Germinal center (tissue), 1 donor: ENCODE data around the gene CHID1.

Experiments used
- DNase-seq: peaks from one replicate; pipeline ENCODE4 v3.0.0; 2012; ENCODE audit warnings: mixed read lengths, low spot score

The CHID1 gene

DNA sequence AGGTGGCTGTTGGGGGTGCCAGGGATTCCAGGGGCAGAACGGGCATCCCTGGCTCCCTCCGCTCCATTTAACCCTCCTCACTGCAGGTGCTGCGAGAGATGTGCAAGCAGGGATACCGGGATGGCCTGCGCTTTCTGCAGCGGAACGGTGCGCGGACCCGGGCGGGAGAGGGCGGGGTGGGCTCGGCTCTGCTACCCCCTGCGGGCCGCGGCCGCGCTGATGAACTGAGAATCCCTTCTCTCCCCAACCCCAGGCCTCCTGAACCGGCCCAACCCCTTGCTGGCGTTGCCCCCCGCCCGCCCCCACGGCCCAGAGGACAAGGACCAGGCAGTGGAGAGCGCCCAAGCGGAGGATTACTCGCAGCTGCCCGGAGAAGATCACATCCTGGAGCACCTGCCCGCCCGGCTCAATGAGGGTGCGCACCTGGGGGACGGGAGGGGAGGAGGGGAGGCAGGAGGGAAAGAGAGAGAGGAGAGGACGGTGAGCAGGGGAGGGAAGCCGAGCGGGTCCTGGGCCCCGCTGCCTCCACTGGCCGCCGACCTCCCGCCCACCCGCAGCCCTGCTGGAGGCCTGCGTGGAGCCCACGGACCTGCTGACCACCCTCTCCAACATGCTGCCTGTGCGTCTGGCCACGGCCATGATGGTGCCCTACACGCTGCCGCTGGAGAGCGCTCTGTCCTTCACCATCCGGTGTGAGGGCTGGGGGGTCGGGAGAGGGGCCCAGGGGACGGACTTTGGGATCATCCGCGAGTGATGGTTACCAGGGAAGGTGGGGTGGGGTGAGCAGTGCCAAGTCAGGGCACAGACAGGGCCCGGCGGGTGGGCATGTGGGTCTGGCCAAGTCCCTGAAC is 86.9 kb downstream of the CHID1 start:
- no peak for DNase-seq

- DNase-seq, result no peak
Observed at GRCh38 chr11:821512-822371, 88.9 kb downstream of the CHID1 start.

GRCh38 chr11:820655-821511 is 89.7 kb downstream of the CHID1 start:
- DNase-seq, result no peak

GRCh38 chr11:819943-820649 is 90.5 kb downstream of the CHID1 start:
- DNase-seq, result peak; percentile 91

- peak; percentile 95 for DNase-seq
Observed at GRCh38 chr11:819129-819931, 91.3 kb downstream of the CHID1 start.

GRCh38 chr11:818396-819128 is 92.0 kb downstream of the CHID1 start, which contains the start of gene PNPLA2:
Gene PNPLA2 (plus strand): TSS chr11:818914. CDS start chr11:819719, 805 bp downstream.
- no peak for DNase-seq
